ENCODE results near the gene U2AF1L4. TPM values are rescaled to one million over a fixed set of nuclear protein-coding genes. Genes with fewer than 3 reads are reported as not detected.

Gene U2AF1L4
- total and polyA plus RNA-seq, 7 donors: 12.3 to 28.7 (median 18.7) TPM

GRCh38 chr19:35738021-35738886, 7.0 kb downstream of the U2AF1L4 start:
- TF ChIP-seq CTCF (IDR thresholded peaks at IDR 0.05): no peak
- Histone ChIP-seq H3K27ac (no peak overlapping the region), H3K4me3 (no peak overlapping the region), H3K9me3 (no peaks in the 10 kb centered on the region), H3K27me3 (ENCODE audit: insufficient read depth in 3 of 3, low read length in 2 of 3) (no peaks in the 10 kb centered on the region), H3K36me3 (ENCODE audit: insufficient read depth in 1 of 2, low read depth in 1 of 2) (peaks cover 0 to 77% of the 10 kb centered on the region in 2 donors), H3K4me1 (peaks cover 9% of the 10 kb centered on the region)
- DNase-seq (no peak), ATAC-seq (no peak)
- 88 to 91% (median 89%) methylated on average over 36 to 37 of the region's 37 CpGs for WGBS, 3 donors
- intact Hi-C loops (cut with DNase I): loop anchor here in 1 of 2 donors (2.0 kb wide), 1 partner anchor 13 kb away; no protein-coding TSS in a partner anchor

- H3K27me3 ChIP-seq (ENCODE audit: insufficient read depth in 3 of 3, low read length in 2 of 3): no peaks in the 10 kb centered on the region
- WGBS, 3 donors: 80 to 85% (median 82%) methylated on average over 22 of the region's 22 CpGs
- ATAC-seq (no peak), DNase-seq (no peak)
- no peak for TF ChIP-seq CTCF (IDR thresholded peaks at IDR 0.05)
- H3K27ac ChIP-seq: no peak overlapping the region
- no peaks in the 10 kb centered on the region for H3K9me3 ChIP-seq
- intact Hi-C loops (cut with DNase I): no loop called here
- H3K4me1 ChIP-seq: peaks cover 9% of the 10 kb centered on the region
- no peak overlapping the region for H3K4me3 ChIP-seq
- H3K36me3 ChIP-seq (ENCODE audit: insufficient read depth in 1 of 2, low read depth in 1 of 2): peaks cover 0 to 76% of the 10 kb centered on the region in 2 donors
Observed at GRCh38 chr19:35736913-35737886, 8.0 kb downstream of the U2AF1L4 start.

- 70 to 84% (median 73%) methylated on average over 5 of the region's 5 CpGs for WGBS, 3 donors
- no peak for ATAC-seq
Observed at GRCh38 chr19:35734889-35735288, 10.3 kb downstream of the U2AF1L4 start.

GRCh38 chr19:35734273-35734672, 10.9 kb downstream of the U2AF1L4 start:
- DNase-seq (no peak), ATAC-seq (no peak)
- intact Hi-C loops (cut with DNase I): no loop called here
- Histone ChIP-seq H3K4me1 (no peaks in the 10 kb centered on the region), H3K4me3 (no peak overlapping the region), H3K9me3 (no peaks in the 10 kb centered on the region), H3K27ac (no peak overlapping the region), H3K36me3 (ENCODE audit: insufficient read depth in 1 of 2, low read depth in 1 of 2) (peaks cover 3 to 99% of the 10 kb centered on the region in 2 donors), H3K27me3 (ENCODE audit: insufficient read depth in 3 of 3, low read length in 2 of 3) (no peaks in the 10 kb centered on the region)
- 84 to 90% (median 88%) methylated on average over 8 of the region's 8 CpGs for WGBS, 3 donors
- TF ChIP-seq CTCF (IDR thresholded peaks at IDR 0.05): no peak

More at GRCh38 chr19:35734889-35735288, 10.3 kb downstream of the U2AF1L4 start:
- DNase-seq: no peak
- intact Hi-C loops (cut with DNase I): no loop called here
- H3K4me3 ChIP-seq: no peak overlapping the region
- TF ChIP-seq CTCF (IDR thresholded peaks at IDR 0.05): no peak
- H3K36me3 ChIP-seq (ENCODE audit: insufficient read depth in 1 of 2, low read depth in 1 of 2): peaks cover 0 to 93% of the 10 kb centered on the region in 2 donors
- H3K9me3 ChIP-seq: no peaks in the 10 kb centered on the region
- H3K4me1 ChIP-seq: peaks cover 4% of the 10 kb centered on the region
- no peaks in the 10 kb centered on the region for H3K27me3 ChIP-seq (ENCODE audit: insufficient read depth in 3 of 3, low read length in 2 of 3)
- no peak overlapping the region for H3K27ac ChIP-seq
